NCI-H2171 (cell line): ENCODE results near the gene BCL7B.
"Not testable (repeated sequence)": the region's sequence is repeated elsewhere in the genome, so short reads cannot be mapped to it uniquely, and the experiment has no call there.

Experiments used
- DNase-seq: peaks from one replicate; lab custom pipeline; 2025; lab: John Stamatoyannopoulos, UW

The BCL7B gene

DNA sequence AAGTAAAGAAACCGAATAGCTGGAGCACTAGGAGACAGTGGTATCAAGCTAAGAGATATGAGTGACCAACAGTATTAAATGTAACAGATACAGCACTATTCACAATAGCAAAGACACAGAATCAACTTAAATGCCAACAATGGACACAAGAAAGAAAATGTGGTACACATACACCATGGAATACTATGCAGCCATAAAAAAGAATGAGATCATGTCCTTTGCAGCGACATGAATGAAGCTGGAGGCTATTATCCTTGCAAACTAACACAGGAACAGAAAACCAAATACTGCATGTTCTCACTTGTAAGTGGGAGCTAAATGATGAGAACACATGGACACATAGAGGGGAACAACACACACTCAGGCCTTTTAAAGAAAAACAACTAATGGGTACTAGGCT is 62.0 kb downstream of the BCL7B start:
- not testable (repeated sequence) for DNase-seq

DNA sequence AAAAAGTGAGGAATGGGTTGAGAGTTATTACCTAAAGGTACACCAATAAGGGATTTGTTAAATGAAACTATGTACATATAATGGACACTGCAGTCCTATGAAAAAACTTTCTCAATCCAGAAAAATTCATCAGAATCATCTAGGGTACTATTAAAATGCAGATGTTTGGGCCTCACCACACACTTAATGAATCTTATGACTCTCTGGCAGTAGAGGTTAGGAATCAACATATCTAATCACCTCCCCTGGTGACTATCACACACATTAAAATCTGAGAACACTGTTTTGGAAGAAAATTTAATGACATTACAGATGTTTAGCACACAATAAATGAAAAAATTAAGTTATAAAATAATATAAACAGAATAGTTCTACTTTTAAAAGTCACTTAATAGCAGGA is 67.5 kb downstream of the BCL7B start:
- DNase-seq: no peak

DNA sequence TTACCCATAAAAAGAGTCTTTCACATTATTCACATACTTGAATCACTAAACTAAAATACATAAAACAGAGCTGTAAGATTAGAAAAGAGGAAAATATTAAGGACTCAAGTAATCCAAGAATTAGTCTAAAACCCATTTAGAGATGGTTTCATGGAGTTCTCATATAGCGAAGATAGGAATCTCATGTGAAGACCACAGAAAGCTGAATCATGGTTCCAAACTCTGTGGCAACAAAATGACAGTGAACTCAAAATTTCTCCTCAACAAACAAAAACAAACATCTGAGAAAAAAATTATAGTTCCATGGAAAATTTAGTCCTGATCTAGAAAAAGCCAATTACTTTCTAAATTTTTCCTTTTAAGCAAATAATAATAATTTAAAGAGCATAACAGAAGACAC is 70.0 kb downstream of the BCL7B start:
- DNase-seq: no peak
